GM23248 (cell line): ENCODE measurements around the gene RARA. TPM values are rescaled to one million over a fixed set of nuclear protein-coding genes. Genes with fewer than 3 reads are reported as not detected.

Experiments used
- DNase-seq: peaks from one replicate; pipeline ENCODE4 v3.0.0-alpha.2; 2015
- H2AFZ ChIP-seq: fragments of 200-600 bp; sonication (generic); 2 replicates; pipeline ENCODE4 v1.6.1; 2016; ENCODE audit warnings: antibody characterized with exemption
- H3F3A ChIP-seq: fragments of 200-600 bp; sonication (generic); 2 replicates; pipeline ENCODE4 v1.6.1; 2016; ENCODE audit warnings: mild to moderate bottlenecking, antibody characterized with exemption, mixed run types; ENCODE audit not compliant: insufficient read depth
- H3K27ac ChIP-seq: fragments of 200-600 bp; sonication (generic); 2 replicates; pipeline ENCODE4 v1.5.1; 2016; ENCODE audit warnings: mild to moderate bottlenecking
- H3K27me3 ChIP-seq: fragments of 200-600 bp; sonication (generic); replicated peaks from 2 replicates; pipeline ENCODE4 v1.6.1; 2016; ENCODE audit warnings: mild to moderate bottlenecking; ENCODE audit not compliant: insufficient read depth
- H3K36me3 ChIP-seq: fragments of 200-600 bp; sonication (generic); 2 replicates; pipeline ENCODE4 v1.6.1; 2016; ENCODE audit warnings: low read depth, mild to moderate bottlenecking
- H3K4me1 ChIP-seq: fragments of 200-600 bp; sonication (generic); 2 replicates; pipeline ENCODE4 v1.6.1; 2016; ENCODE audit warnings: mild to moderate bottlenecking; ENCODE audit not compliant: insufficient read depth
- H3K4me2 ChIP-seq: fragments of 200-600 bp; sonication (generic); one replicate; pipeline ENCODE4 v1.6.1; 2016; ENCODE audit warnings: mild to moderate bottlenecking; ENCODE audit not compliant: unreplicated experiment
- H3K4me3 ChIP-seq: fragments of 200-600 bp; sonication (generic); 2 replicates; pipeline ENCODE4 v1.5.1; 2016; ENCODE audit warnings: mild to moderate bottlenecking
- H3K79me2 ChIP-seq: fragments of 200-600 bp; sonication (generic); 2 replicates; pipeline ENCODE4 v1.6.1; 2016; ENCODE audit warnings: mild to moderate bottlenecking; ENCODE audit not compliant: insufficient read depth
- H3K9ac ChIP-seq: fragments of 200-600 bp; sonication (generic); 2 replicates; pipeline ENCODE4 v1.6.1; 2016; ENCODE audit warnings: mild to moderate bottlenecking
- H3K9me2 ChIP-seq: fragments of 200-600 bp; sonication (generic); 2 replicates; pipeline ENCODE4 v1.6.1; 2016; ENCODE audit warnings: mixed run types, mild to moderate bottlenecking, moderate library complexity; ENCODE audit not compliant: insufficient read depth
- H3K9me3 ChIP-seq: fragments of 200-600 bp; sonication (generic); one replicate; pipeline ENCODE4 v1.6.1; 2017; ENCODE audit warnings: low read depth
- H4K20me1 ChIP-seq: fragments of 200-600 bp; sonication (generic); 2 replicates; pipeline ENCODE4 v1.6.0; 2016; ENCODE audit not compliant: insufficient read depth
- EZH2 ChIP-seq: fragments of 200-600 bp; sonication (generic); IDR thresholded peaks from 2 replicates; pipeline ENCODE4 v1.6.1; 2018; ENCODE audit warnings: antibody characterized with exemption, mild to moderate bottlenecking; ENCODE audit not compliant: insufficient read depth, poor library complexity, severe bottlenecking
- EZH2phosphoT487 ChIP-seq: fragments of 200-600 bp; sonication (generic); IDR thresholded peaks from 2 replicates; pipeline ENCODE4 v1.6.1; 2018; ENCODE audit warnings: antibody characterized with exemption, moderate library complexity, mild to moderate bottlenecking, low read depth; ENCODE audit not compliant: insufficient read depth
- WGBS, 2 experiments: methylation state at CpG; one replicate each; pipeline ENCODE4 v1.1.6; 2015 to 2017; ENCODE audit warnings: low lambda C conversion rate in 2 of 2, low coverage in 1 of 2; ENCODE audit errors: missing lambda C conversion rate in 2 of 2; 5-methylcytosine and 5-hydroxymethylcytosine counted together
- in situ Hi-C: fragments of 300-500 bp; cut with MboI; formaldehyde crosslinking; loops from 2 replicates; pipeline ENCODE4 v1.15.0; 2020
- polyA plus RNA-seq: library from polyadenylated mRNA; unstranded; fragments of >200 nt; fragmentation: Nextera tagmentation; extraction: Ambion mirVana; gene quantifications from 2 replicates; pipeline ENCODE4 v1.2.1, GENCODE V29; 2016
- total RNA-seq: library from RNA; depleted of rRNA; stranded (reverse); fragments of >200 nt; shearing (Covaris generic); gene quantifications from 2 replicates; pipeline ENCODE4 v1.2.3, GENCODE V29; 2014

Gene RARA
- total and polyA plus RNA-seq, 2 experiments from 2014 or later = 23.7 to 38.9 TPM

GRCh38 chr17:40287159-40287493, 21.9 kb upstream of the RARA start:
- Histone ChIP-seq H3K9me3 (no peaks in the 10 kb centered on the region), H2AFZ (no peak overlapping the region), H3K79me2 (peaks cover 14% of the 10 kb centered on the region; the same call in 1 of the 2 replicates), H3K9me2 (no peaks in the 10 kb centered on the region), H3F3A (peaks cover 37% of the 10 kb centered on the region), H3K27me3 (no peaks in the 10 kb centered on the region), H3K36me3 (no peaks in the 10 kb centered on the region; the same call in 1 of the 2 replicates), H4K20me1 (no peaks in the 10 kb centered on the region), H3K4me1 (peaks cover 28% of the 10 kb centered on the region), H3K27ac (no peak overlapping the region), H3K4me2 (peak overlapping the region; percentile 37), H3K4me3 (0 out of 2 replicates have a peak overlapping the region, but pooled peaks have one; percentile 18), H3K9ac (no peak overlapping the region)
- in situ Hi-C loops = no loop called here
- TF ChIP-seq EZH2phosphoT487 (no peak), EZH2 (no peak)
- no peak for DNase-seq
- 40 to 48% methylated on average over 4 of the region's 4 CpGs for WGBS, 2 experiments

- TF ChIP-seq EZH2phosphoT487 (no peak), EZH2 (no peak)
- in situ Hi-C loops = no loop called here
- H2AFZ ChIP-seq = peak within 1 kb of the TSS; percentile 68
- H3K9me3 ChIP-seq = no peaks in the 10 kb centered on the region
- H3K9me2 ChIP-seq = no peaks in the 10 kb centered on the region
- H4K20me1 ChIP-seq = no peaks in the 10 kb centered on the region
- H3K4me2 ChIP-seq = peak within 1 kb of the TSS; percentile 94
- peak within 1 kb of the TSS; percentile 58 for H3K27ac ChIP-seq
- H3K4me1 ChIP-seq = peaks cover 28% of the 10 kb centered on the region
- peaks cover 14% of the 10 kb centered on the region; the same call in 1 of the 2 replicates for H3K79me2 ChIP-seq
- H3K4me3 ChIP-seq = peak within 1 kb of the TSS; percentile 83
- peak; percentile 99 for DNase-seq
- no peaks in the 10 kb centered on the region for H3K27me3 ChIP-seq
- no peaks in the 10 kb centered on the region for H3K36me3 ChIP-seq
- 0 to 2% methylated on average over 45 to 47 of the region's 47 CpGs for WGBS, 2 experiments
- H3K9ac ChIP-seq = peak within 1 kb of the TSS; percentile 85
- peaks cover 37% of the 10 kb centered on the region for H3F3A ChIP-seq
Observed at GRCh38 chr17:40287494-40288369, 21.2 kb upstream of the RARA start, which contains the start of gene CDC6. TSS of gene CDC6 (plus strand) at chr17:40287879. CDS start at chr17:40289421, 1,542 bp downstream.

GRCh38 chr17:40290629-40291280, 18.2 kb upstream of the RARA start:
- no peaks in the 10 kb centered on the region for H3K9me2 ChIP-seq
- TF ChIP-seq EZH2 (no peak), EZH2phosphoT487 (no peak)
- peaks cover 10% of the 10 kb centered on the region for H3F3A ChIP-seq
- peaks cover 11% of the 10 kb centered on the region; the same call in 1 of the 2 replicates for H3K36me3 ChIP-seq
- no peaks in the 10 kb centered on the region for H3K9me3 ChIP-seq
- H3K4me2 ChIP-seq = peak overlapping the region; percentile 31
- 44 to 45% methylated on average over 4 of the region's 4 CpGs for WGBS, 2 experiments
- H3K4me3 ChIP-seq = no peak overlapping the region
- H2AFZ ChIP-seq = no peak overlapping the region
- H3K9ac ChIP-seq = peak overlapping the region; percentile 34
- DNase-seq = peak; percentile 96
- in situ Hi-C loops = loop anchor here (5.0 kb wide), 1 partner anchor 93 kb away; no protein-coding TSS in a partner anchor
- peak overlapping the region; percentile 49 for H3K27ac ChIP-seq
- no peaks in the 10 kb centered on the region for H3K27me3 ChIP-seq
- H3K79me2 ChIP-seq = peaks cover 14% of the 10 kb centered on the region; the same call in 1 of the 2 replicates
- no peaks in the 10 kb centered on the region for H4K20me1 ChIP-seq
- peaks cover 7% of the 10 kb centered on the region for H3K4me1 ChIP-seq

- H3K9me2 ChIP-seq = no peaks in the 10 kb centered on the region
- no peak overlapping the region for H3K9ac ChIP-seq
- no peak for DNase-seq
- in situ Hi-C loops = loop anchor here (5.0 kb wide), 1 partner anchor 94 kb away; no protein-coding TSS in a partner anchor
- peaks cover 11% of the 10 kb centered on the region; the same call in 1 of the 2 replicates for H3K36me3 ChIP-seq
- 0 out of 2 replicates have a peak overlapping the region, but pooled peaks have one; percentile 8 for H3K27ac ChIP-seq
- WGBS, 2 experiments = 73 to 82% methylated on average over 2 of the region's 2 CpGs
- H3K4me3 ChIP-seq = no peak overlapping the region
- H3K9me3 ChIP-seq = no peaks in the 10 kb centered on the region
- H4K20me1 ChIP-seq = no peaks in the 10 kb centered on the region
- H3F3A ChIP-seq = peaks cover 9% of the 10 kb centered on the region
- H3K79me2 ChIP-seq = peaks cover 14% of the 10 kb centered on the region; the same call in 1 of the 2 replicates
- peaks cover 7% of the 10 kb centered on the region for H3K4me1 ChIP-seq
- TF ChIP-seq EZH2phosphoT487 (no peak), EZH2 (no peak)
- H3K27me3 ChIP-seq = no peaks in the 10 kb centered on the region
- H3K4me2 ChIP-seq = no peak overlapping the region
- no peak overlapping the region for H2AFZ ChIP-seq
Observed at GRCh38 chr17:40291281-40291664, 17.7 kb upstream of the RARA start.
